Mesenteric fat pad (tissue), 1 donor: Measurements from ENCODE around the gene SUSD1. TPM values are rescaled to one million over a fixed set of nuclear protein-coding genes. Genes with fewer than 3 reads are reported as not detected.

Source experiments
- total RNA-seq: library from RNA; stranded (reverse); fragmentation: NEBNext Ultra II Directional; extraction: Animal tissue kit (Norgen Biotek cat#: 25700); gene quantifications from one replicate; pipeline ENCODE4 v1.2.1, GENCODE V29; 2021
- donor health status: DM: yes; HTN: yes; CAD: no.

The SUSD1 gene
- total RNA-seq, 1 donor from 2014 or later, result 18.9 TPM

Other genes with a start within 250 kb of the SUSD1 start
- gene PTBP3, start 158.3 kb upstream of the SUSD1 start, total RNA-seq, result 53.6 TPM
- gene HSDL2, start 204.8 kb upstream of the SUSD1 start, total RNA-seq, result 90.0 TPM